HepG2 (cell line): ENCODE data around the gene ANKS1A. TPM values are rescaled to one million over a fixed set of nuclear protein-coding genes. Genes with fewer than 3 reads are reported as not detected.

Experiments
- ATAC-seq: fragments of 200-7000 bp; cut with Tn5 transposase; 3 replicates; pipeline ENCODE4 v1.9.1; 2020; ENCODE audit warnings: mild to moderate bottlenecking, moderate library complexity
- BruUV-seq: library from RNA; stranded (reverse); fragments of 400-500 nt; replicated peaks from 2 replicates; lab custom pipeline; 2021; lab: Mats Ljungman, UMichigan
- CTCF ChIA-PET: fragments of 300-600 bp; formaldehyde crosslinking; extraction: SDS; loops from one replicate; lab custom pipeline; 2021; ENCODE audit warnings: low total read pairs, inconsistent platforms, low intra/inter-chr PET ratio; lab: Yijun Ruan, JAX
- POLR2A ChIA-PET: fragments of 350-600 bp; sonication (Branson Sonifier 250); formaldehyde crosslinking; loops from one replicate; lab custom pipeline; 2020; ENCODE audit warnings: antibody characterized with exemption, inconsistent platforms; lab: Yijun Ruan, JAX
- DNase-seq: peaks from one replicate; pipeline ENCODE4 v3.0.0-alpha.2; 2015; ENCODE audit warnings: low spot score
- FAIRE-seq: peaks from 3 replicates; lab custom pipeline; 2011; peaks lifted over from hg19 to GRCh38; lab: Jason Lieb, UNC
- H2AFZ ChIP-seq: one replicate; pipeline ENCODE4 v1.6.1; 2011; ENCODE audit warnings: low read length, inconsistent platforms
- H3K27ac ChIP-seq: fragments of 300-600 bp; 3 replicates; pipeline ENCODE4 v1.8.0; 2011; ENCODE audit warnings: mixed run types, mild to moderate bottlenecking, mixed read lengths, low read length, inconsistent platforms; ENCODE audit not compliant: insufficient read depth; ENCODE audit errors: extremely low read length
- H3K27me3 ChIP-seq, 2 experiments: fragments of 200-600 bp in 1 of 2; 2 replicates in 1 of 2; 3 replicates in 1 of 2; pipeline versions ENCODE4 v1.6.0 to v1.8.0; 2011; ENCODE audit warnings: low read length in 2 of 2, mild to moderate bottlenecking in 2 of 2, moderate library complexity in 2 of 2, inconsistent platforms in 1 of 2; ENCODE audit not compliant: insufficient read depth in 2 of 2, control insufficient read depth in 1 of 2
- H3K36me3 ChIP-seq, 2 experiments: fragments of 200-600 bp in 1 of 2; replicated peaks in 1 of 2; 2 replicates in 1 of 2; 3 replicates in 1 of 2; pipeline versions ENCODE4 v1.5.1 to v1.8.0; 2011; ENCODE audit warnings: low read length in 2 of 2, inconsistent platforms in 1 of 2; ENCODE audit not compliant: insufficient read depth in 2 of 2, control insufficient read depth in 1 of 2
- H3K4me1 ChIP-seq: 2 replicates; pipeline ENCODE4 v1.5.1; 2012; ENCODE audit warnings: low read length, inconsistent platforms; ENCODE audit not compliant: insufficient read depth
- H3K4me2 ChIP-seq: 2 replicates; pipeline ENCODE4 v1.6.0; 2011; ENCODE audit warnings: low read depth, low read length, inconsistent platforms
- H3K4me3 ChIP-seq, 3 experiments: fragments of 200-600 bp in 1 of 3; sonication (generic), shearing (Covaris generic) in 1 of 3; replicated peaks in 1 of 3; 2 replicates each; pipeline ENCODE4 v1.5.1; 2011 to 2016; ENCODE audit warnings: low read length in 3 of 3, inconsistent platforms in 2 of 3, low read depth in 2 of 3, mild to moderate bottlenecking in 2 of 3, control low read depth in 1 of 3, mixed read lengths in 1 of 3; ENCODE audit not compliant: insufficient read depth in 1 of 3
- H3K79me2 ChIP-seq: one replicate; pipeline ENCODE4 v1.6.1; 2011; ENCODE audit warnings: low read length, inconsistent platforms; ENCODE audit not compliant: insufficient read depth
- H3K9ac ChIP-seq: 2 replicates; pipeline ENCODE4 v1.6.0; 2011; ENCODE audit warnings: mild to moderate bottlenecking, low read depth, low read length, inconsistent platforms; ENCODE audit not compliant: insufficient read depth
- H3K9me3 ChIP-seq: 2 replicates; pipeline ENCODE4 v1.5.1; 2012; ENCODE audit warnings: mild to moderate bottlenecking, low read length
- H4K20me1 ChIP-seq: 2 replicates; pipeline ENCODE4 v1.6.0; 2011; ENCODE audit warnings: inconsistent platforms, mild to moderate bottlenecking, low read length, moderate library complexity; ENCODE audit not compliant: insufficient read depth
- CEBPZ ChIP-seq: IDR thresholded peaks from 2 replicates; pipeline ENCODE4 v1.6.1; 2012; ENCODE audit warnings: low read length, improper control_type of control experiment
- GATA4 ChIP-seq: sonication (generic); IDR thresholded peaks from 2 replicates; pipeline ENCODE4 v1.6.1; 2016; ENCODE audit warnings: antibody characterized with exemption, low read depth, borderline replicate concordance
- LBX2 ChIP-seq: sonication (generic); formaldehyde crosslinking; IDR thresholded peaks from 2 replicates; pipeline ENCODE4 v1.5.0; 2020; ENCODE audit warnings: missing genetic modification reagents, mild to moderate bottlenecking, borderline replicate concordance
- NCOA1 ChIP-seq: sonication (generic); formaldehyde crosslinking; IDR thresholded peaks from 2 replicates; pipeline ENCODE4 v1.9.0; 2021; ENCODE audit warnings: missing genetic modification reagents
- RAD51 ChIP-seq: fragments of 450-650 bp; IDR thresholded peaks from 2 replicates; pipeline ENCODE4 v1.6.1; 2016; ENCODE audit warnings: borderline replicate concordance
- SRSF9 ChIP-seq: fragments of 200-400 bp; formaldehyde crosslinking; IDR thresholded peaks from 2 replicates; pipeline ENCODE4 v1.6.1; 2018; ENCODE audit warnings: borderline replicate concordance, mild to moderate bottlenecking, low read depth, low read length; ENCODE audit not compliant: insufficient read depth, poor library complexity, severe bottlenecking
- TOPORS ChIP-seq: sonication (generic); formaldehyde crosslinking; IDR thresholded peaks from 2 replicates; pipeline ENCODE4 v1.8.0; 2023; ENCODE audit warnings: mild to moderate bottlenecking, missing genetic modification reagents
- ZBED4 ChIP-seq: sonication (generic); formaldehyde crosslinking; IDR thresholded peaks from 2 replicates; pipeline ENCODE4 v1.4.0; 2020; ENCODE audit warnings: missing genetic modification reagents, borderline replicate concordance
- ZBTB8A ChIP-seq: sonication (generic); formaldehyde crosslinking; IDR thresholded peaks from 2 replicates; pipeline ENCODE4 v1.4.0; 2020; ENCODE audit warnings: mild to moderate bottlenecking, low read depth, missing genetic modification reagents, borderline replicate concordance
- ZFP36L2 ChIP-seq: sonication (generic); formaldehyde crosslinking; IDR thresholded peaks from 2 replicates; pipeline ENCODE4 v1.4.0; 2020; ENCODE audit warnings: missing genetic modification reagents
- ZIK1 ChIP-seq: sonication (generic); formaldehyde crosslinking; IDR thresholded peaks from 2 replicates; pipeline ENCODE4 v1.5.0; 2020; ENCODE audit warnings: mild to moderate bottlenecking, low read depth, missing genetic modification reagents, borderline replicate concordance
- ZNF160 ChIP-seq: sonication (generic); formaldehyde crosslinking; IDR thresholded peaks from 2 replicates; pipeline ENCODE4 v1.8.0; 2022; ENCODE audit warnings: mild to moderate bottlenecking, inconsistent platforms, missing genetic modification reagents
- ZNF577 ChIP-seq: sonication (generic); formaldehyde crosslinking; IDR thresholded peaks from 2 replicates; pipeline ENCODE4 v1.4.0; 2020; ENCODE audit warnings: mild to moderate bottlenecking, low read depth, missing genetic modification reagents, borderline replicate concordance
- ZNF615 ChIP-seq: sonication (generic); formaldehyde crosslinking; IDR thresholded peaks from 2 replicates; pipeline ENCODE4 v1.5.0; 2020; ENCODE audit warnings: mild to moderate bottlenecking, missing genetic modification reagents, borderline replicate concordance
- ZNF629 ChIP-seq: sonication (generic); formaldehyde crosslinking; conservative IDR thresholded peaks from 2 replicates; pipeline ENCODE4 v1.5.0; 2020; ENCODE audit warnings: missing genetic modification reagents
- ZNF644 ChIP-seq: IDR thresholded peaks from 2 replicates; pipeline ENCODE4 v1.6.1; 2016; ENCODE audit warnings: low read depth
- ZNF788 ChIP-seq: sonication (generic); formaldehyde crosslinking; IDR thresholded peaks from 2 replicates; pipeline ENCODE4 v1.5.0; 2020; ENCODE audit warnings: mild to moderate bottlenecking, missing genetic modification reagents, borderline replicate concordance
- WGBS: methylation state at CpG from one replicate; pipeline ENCODE4 v1.1.6; 2017; ENCODE audit warnings: low lambda C conversion rate; 5-methylcytosine and 5-hydroxymethylcytosine counted together
- in situ Hi-C: cut with HindIII; loops from 2 replicates; pipeline ENCODE4 v1.10.0; 2017; ENCODE audit warnings: low pct_unique_long_range_greater_than_20kb; ENCODE audit not compliant: extremely low pct_ligation_motif_present
- intact Hi-C: fragments of 100-400 bp; cut with micrococcal nuclease; formaldehyde crosslinking; loops from one replicate; pipeline ENCODE4 v1.10.0; 2022; ENCODE audit not compliant: unreplicated experiment
- polyA plus RNA-seq, 8 experiments: library from polyadenylated mRNA; depleted of rRNA in 3 of 8; stranded (reverse) in 7 of 8; unstranded in 1 of 8; fragments of >200 nt; fragmentation: Illumina TruSeq in 4 of 8; extraction: Trizol in 4 of 8; gene quantifications; 2 replicates each; pipeline versions ENCODE4 v1.2.1 to v1.2.3, GENCODE V29; 2011 to 2016; ENCODE audit warnings: low read depth in 4 of 8, missing spikeins in 1 of 8, mixed read lengths in 1 of 8; ENCODE audit not compliant: insufficient read depth in 1 of 8
- total RNA-seq, 5 experiments: library from RNA; depleted of rRNA; stranded (reverse); fragments of >200 nt; fragmentation: Illumina TruSeq; extraction: Trizol; gene quantifications; 2 replicates each; pipeline ENCODE4 v1.2.3, GENCODE V29; 2016; ENCODE audit warnings: low read depth in 1 of 5

Gene ANKS1A
- total and polyA plus RNA-seq, 2 of the 13 experiments (the other 11 are each of a cell fraction or from before 2014, with no cell fraction given): 7.2 to 15.1 TPM

- TF ChIP-seq ZNF615 (CRISPR knock-in tag) (no peak), ZNF160 (no peak), ZIK1 (CRISPR knock-in tag) (no peak), ZBTB8A (CRISPR knock-in tag) (no peak), ZFP36L2 (CRISPR knock-in tag) (no peak), CEBPZ (no peak)
These were observed 104.2 kb downstream of the ANKS1A start (continued) for GRCh38 chr6:34993213-34993612.

GRCh38 chr6:34994693-34995092, 105.6 kb downstream of the ANKS1A start:
- in situ Hi-C loops (no loop called here), intact Hi-C loops (no loop called here)
- no peaks in the 10 kb centered on the region for H3K4me1 ChIP-seq
- H4K20me1 ChIP-seq: no peaks in the 10 kb centered on the region
- H2AFZ ChIP-seq: no peak overlapping the region
- H3K9ac ChIP-seq: no peak overlapping the region
- no peaks in the 10 kb centered on the region for H3K27me3 ChIP-seq
- BruUV-seq: no TSS peak
- H3K36me3 ChIP-seq: peaks cover 23 to 42% of the 10 kb centered on the region in 2 experiments
- H3K27ac ChIP-seq: no peak overlapping the region
- no peaks in the 10 kb centered on the region for H3K79me2 ChIP-seq
- no peaks in the 10 kb centered on the region for H3K9me3 ChIP-seq
- H3K4me3 ChIP-seq: no peak overlapping the region
- DNase-seq (no peak), ATAC-seq (no peak), FAIRE-seq (no peak)
- 96% methylated on average over 7 of the region's 7 CpGs for WGBS
- H3K4me2 ChIP-seq: no peak overlapping the region
- POLR2A ChIA-PET: no interaction called here
- CTCF ChIA-PET: no interaction called here
- TF ChIP-seq LBX2 (CRISPR knock-in tag): no peak
- no peak for TF ChIP-seq SRSF9
- TF ChIP-seq ZNF644: no peak
- TF ChIP-seq GATA4: no peak
- no peak for TF ChIP-seq TOPORS (CRISPR knock-in tag)
- TF ChIP-seq ZBED4: no peak
- TF ChIP-seq RAD51: no peak
- TF ChIP-seq ZNF577 (CRISPR knock-in tag): no peak
- no peak for TF ChIP-seq ZNF788
- TF ChIP-seq ZNF629: no peak
- no peak for TF ChIP-seq NCOA1
